HK-2 (cell line): ENCODE results near the gene TMIGD3.
A peak's percentile ranks its signal among the peaks of the same experiment; 100 is the strongest.

Experiments used
- DNase-seq: peaks from one replicate; pipeline ENCODE4 v3.0.0-alpha.2; 2018; ENCODE audit not compliant: unreplicated experiment

Gene TMIGD3

DNA sequence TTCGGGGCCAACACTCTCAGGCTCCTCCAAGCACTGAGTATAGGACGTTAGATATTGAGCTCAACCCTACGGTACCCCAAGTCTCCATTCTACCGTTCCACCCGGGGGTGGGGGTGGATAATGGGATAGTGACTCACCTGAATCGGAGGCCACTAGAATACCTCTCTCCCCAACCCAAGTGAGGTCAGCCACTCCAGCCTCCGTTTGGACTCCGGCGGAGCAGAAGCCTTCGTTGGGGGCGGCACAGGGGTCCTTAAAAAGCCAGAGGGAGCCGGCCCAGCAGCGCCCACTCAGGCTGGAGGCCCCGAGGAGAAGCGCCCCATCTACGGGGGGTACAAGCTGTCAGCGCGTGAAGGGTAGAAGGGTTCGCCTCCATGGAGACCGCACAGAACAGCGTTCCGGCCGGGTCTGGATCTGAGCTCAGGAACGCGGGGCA is 54.9 kb downstream of the TMIGD3 start:
- peak; percentile 40 for DNase-seq

- no peak for DNase-seq
Measured at GRCh38 chr1:111446967-111447892, 56.2 kb downstream of the TMIGD3 start.

DNA sequence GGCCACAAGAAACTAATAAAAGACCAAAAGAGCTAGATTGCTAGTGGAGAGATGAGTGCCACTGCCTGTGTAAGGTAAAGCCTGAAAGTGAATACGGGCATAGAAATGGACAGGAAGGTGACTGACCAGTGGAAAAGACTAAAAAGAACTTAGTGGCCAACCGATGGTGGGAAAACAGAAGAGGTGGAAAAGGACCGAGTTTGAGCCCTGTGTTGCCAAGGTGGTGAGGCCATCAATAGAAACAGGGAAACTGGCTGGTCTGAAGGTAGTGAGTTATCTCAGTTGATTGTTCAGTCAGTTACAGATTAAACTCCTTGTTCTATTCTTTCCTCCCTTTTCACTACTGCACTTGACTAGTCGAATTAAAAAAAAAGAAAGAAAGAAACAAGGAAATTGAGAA is 56.9 kb downstream of the TMIGD3 start:
- DNase-seq = no peak

DNA sequence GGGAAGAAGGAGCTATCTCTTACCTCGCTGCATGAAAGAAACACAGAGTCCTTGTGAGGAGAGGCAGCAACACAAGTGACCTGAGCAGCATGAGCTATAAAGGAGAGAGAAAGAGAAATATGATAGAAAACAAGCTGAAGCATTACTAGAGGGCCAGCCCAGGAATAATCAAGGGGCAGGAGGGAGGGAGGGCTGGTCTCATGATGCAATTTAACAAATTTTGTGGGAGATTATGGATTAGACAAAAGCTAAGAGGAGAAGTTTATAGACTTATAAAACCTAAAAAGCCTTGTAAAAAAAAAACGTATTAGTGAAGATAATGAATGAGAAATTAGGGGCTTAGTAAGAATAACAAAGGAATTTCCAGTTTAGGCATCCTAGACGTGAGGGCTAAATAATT is 59.4 kb downstream of the TMIGD3 start:
- no peak for DNase-seq

- no peak for DNase-seq
Measured at GRCh38 chr1:111442457-111442856, 61.0 kb downstream of the TMIGD3 start.

GRCh38 chr1:111441573-111442192 is 61.8 kb downstream of the TMIGD3 start:
- DNase-seq = no peak

GRCh38 chr1:111439461-111440351 is 63.7 kb downstream of the TMIGD3 start:
- no peak for DNase-seq

- no peak for DNase-seq
Measured at GRCh38 chr1:111436726-111437125, 66.7 kb downstream of the TMIGD3 start.
